HuH-7 (cell line): Measurements from ENCODE around the gene MGAT5B.
A peak's percentile ranks its signal among the peaks of the same experiment; 100 is the strongest.

Experiments used
- DNase-seq: peaks from one replicate; pipeline ENCODE4 v3.0.0; 2011; ENCODE audit warnings: low spot score

The MGAT5B gene

DNA sequence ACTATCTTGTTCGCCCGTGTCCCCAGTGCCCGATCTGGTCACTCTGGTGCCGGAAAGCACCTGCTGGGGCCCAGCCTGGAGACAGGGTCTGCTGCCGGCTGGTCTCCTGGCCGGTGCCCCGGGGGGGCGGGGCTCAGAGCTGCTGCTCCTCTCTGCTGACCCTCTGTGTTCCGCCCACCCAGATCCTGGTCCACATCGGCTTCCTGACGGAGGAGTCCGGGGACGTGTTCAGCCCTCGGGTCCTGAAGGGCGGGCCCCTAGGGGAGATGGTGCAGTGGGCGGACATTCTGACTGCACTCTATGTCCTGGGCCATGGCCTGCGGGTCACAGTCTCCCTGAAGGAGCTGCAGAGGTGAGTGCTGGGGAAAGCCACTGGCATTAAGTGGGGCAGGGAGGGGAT, 37.6 kb downstream of the MGAT5B start:
- DNase-seq, result no peak

DNA sequence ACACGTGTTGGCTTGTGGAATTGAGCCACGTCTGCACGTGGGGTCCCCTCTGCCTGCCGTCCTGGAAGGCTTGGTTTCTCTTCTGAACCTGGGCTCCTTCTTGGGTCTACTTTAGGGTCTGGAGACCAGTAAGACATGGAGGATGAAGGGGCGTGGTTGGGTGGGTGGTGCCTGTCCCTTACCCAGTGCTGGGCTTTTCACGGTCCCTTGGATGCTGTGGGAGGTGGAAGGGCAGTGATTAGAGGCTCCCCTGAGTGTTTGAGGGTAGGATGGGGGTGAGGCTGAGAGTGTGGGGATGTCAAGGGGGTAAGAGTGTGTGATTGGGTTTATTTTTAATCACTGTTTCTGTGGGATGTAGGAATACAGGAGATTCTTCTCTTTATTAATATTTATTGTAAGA, 38.3 kb downstream of the MGAT5B start:
- no peak for DNase-seq

DNA sequence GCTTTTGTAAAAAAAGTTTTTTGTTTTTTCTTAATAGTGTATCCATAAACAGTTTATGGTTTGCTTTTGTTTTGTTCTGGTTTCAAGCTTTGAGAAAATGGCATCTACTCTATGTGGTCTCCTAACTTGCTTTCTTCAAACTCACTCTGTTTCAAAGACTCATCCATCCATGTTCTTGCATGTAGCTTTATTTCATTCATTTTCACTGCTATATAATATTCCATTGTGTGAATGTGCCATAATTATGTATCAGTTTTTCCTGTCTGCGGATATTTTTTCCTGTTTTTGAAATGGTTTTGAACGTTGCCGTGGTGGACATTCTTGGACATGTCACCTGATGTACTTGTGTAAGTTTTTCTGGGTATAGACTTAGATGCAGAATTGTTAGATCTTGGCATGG, 39.1 kb downstream of the MGAT5B start:
- DNase-seq, result no peak

GRCh38 chr17:76909971-76910760, 42.0 kb downstream of the MGAT5B start:
- peak; percentile 87 for DNase-seq

- DNase-seq, result no peak
Observed at GRCh38 chr17:76911299-76912017, 43.3 kb downstream of the MGAT5B start.

- DNase-seq, result no peak
Observed at GRCh38 chr17:76912421-76913164, 44.4 kb downstream of the MGAT5B start.

- DNase-seq, result peak; percentile 55
Observed at GRCh38 chr17:76914937-76915336, 46.7 kb downstream of the MGAT5B start.

GRCh38 chr17:76915840-76916510, 47.8 kb downstream of the MGAT5B start:
- no peak for DNase-seq

- DNase-seq, result no peak
Observed at GRCh38 chr17:76917829-76918228, 49.6 kb downstream of the MGAT5B start.

DNA sequence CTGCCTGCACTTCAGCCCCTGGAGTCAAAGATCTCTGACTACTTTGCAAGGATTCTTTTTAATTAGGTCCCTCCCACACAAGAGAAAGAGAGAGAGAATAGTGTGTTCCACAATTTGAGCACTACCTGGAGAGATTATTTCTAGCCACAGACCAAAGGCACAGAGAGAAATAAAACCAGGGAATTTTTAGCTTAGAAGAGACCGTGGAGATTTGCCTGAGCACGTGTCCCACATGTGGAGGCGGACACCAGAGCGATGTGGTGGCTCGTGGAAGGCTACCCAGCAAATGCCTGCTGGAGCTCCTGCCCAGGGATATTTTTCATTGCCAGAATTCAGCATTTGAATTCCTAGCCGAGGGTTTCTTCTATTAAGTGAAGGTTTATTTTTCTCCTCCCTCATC, 50.6 kb downstream of the MGAT5B start:
- no peak for DNase-seq

DNA sequence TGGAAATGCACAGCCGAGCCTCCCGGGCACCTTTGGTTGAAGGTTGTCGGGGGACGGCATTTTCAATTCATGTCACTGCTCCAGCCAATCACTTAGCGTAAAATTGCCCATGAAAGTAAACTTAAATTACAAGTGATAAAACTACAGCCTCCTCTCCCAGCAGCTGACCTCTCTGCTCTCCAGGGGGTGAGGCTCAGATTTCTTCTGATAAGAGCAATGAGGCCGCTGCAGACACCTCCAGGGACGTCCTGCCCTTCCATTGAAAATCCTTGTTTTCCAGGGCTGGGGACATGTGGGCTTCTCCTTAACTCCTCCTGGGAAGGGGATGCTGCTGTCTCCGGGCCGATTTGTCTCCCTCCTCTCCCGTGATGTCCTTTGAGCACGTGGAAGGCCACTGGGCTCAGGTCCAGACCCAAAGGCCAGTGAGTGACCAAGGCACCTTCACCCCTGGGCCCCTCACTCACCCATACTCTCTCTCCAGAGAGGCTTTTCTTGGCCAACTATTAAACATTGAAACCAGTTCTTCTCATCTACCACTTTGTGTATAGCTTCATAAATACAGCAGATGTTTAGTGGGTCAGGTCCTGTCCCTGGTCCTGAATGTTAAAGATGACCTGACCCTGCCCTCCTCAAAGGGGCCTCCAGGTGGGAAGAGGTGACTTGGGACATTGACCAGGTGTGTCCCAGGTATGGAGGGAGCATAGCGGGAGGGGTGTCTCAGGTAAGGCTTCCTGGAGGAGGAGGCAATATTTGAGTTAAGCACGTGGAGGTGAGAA, 52.3 kb downstream of the MGAT5B start:
- DNase-seq, result no peak

GRCh38 chr17:76921340-76922036, 53.3 kb downstream of the MGAT5B start:
- DNase-seq, result no peak

DNA sequence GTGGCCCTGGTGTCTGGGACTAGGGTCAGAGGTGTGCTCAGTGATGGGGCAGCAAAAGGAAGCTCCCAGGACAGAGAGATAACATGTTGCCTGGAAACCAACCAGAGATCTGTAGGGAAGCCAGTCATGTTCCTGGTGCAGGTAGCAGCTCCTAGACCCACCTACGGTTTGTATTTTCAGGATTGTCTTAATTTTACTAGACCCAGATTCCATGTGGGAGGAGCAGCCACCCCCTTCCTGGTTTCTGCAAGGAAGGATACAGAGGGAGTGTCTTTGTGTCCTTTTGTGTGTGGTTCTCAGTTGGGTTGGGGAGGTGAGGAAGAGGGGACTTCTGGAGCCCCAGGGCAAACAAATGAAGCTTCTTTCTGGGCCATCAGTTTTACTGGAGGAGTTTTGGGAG, 53.9 kb downstream of the MGAT5B start:
- DNase-seq, result no peak

DNA sequence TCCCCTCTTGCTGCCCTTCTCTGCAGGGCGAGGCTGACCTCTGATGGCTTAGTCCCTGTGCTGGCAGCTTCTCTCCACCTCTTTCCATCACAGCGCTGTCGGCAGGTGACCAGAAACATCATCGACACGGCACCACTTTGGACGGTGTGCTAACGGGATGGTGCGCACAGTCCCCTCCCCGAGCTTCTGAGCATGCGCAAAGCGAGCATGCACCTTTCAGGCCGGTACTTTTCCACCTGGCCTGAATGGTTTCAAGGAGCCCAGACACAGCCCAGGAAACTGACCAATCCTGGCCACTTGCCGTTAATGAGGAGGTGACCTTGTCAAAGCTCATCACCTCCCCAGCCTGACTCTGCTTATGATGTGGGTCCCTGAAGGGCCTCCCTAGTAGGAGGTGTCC, 54.8 kb downstream of the MGAT5B start:
- no peak for DNase-seq

DNA sequence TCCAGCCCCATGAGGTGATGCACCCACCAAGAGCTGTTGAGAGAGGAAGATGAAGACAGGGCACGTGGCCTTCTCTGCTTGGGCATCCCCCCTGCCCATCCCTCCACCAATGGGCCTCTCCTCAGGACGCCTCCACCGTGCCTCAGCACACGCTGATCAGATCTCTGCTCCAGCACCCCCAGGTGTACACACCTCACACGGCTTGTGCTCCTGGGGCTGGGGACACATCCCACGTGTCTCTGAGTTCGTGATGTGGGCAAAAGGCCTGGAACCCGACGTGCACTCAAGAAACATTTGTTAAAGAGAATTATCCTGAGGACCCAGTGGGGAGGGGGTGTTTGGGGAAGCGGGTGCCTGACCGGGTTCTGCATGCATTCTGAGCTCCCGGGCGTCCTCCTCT, 55.3 kb downstream of the MGAT5B start:
- no peak for DNase-seq

- DNase-seq, result no peak
Observed at GRCh38 chr17:76924345-76925342, 56.4 kb downstream of the MGAT5B start.

DNA sequence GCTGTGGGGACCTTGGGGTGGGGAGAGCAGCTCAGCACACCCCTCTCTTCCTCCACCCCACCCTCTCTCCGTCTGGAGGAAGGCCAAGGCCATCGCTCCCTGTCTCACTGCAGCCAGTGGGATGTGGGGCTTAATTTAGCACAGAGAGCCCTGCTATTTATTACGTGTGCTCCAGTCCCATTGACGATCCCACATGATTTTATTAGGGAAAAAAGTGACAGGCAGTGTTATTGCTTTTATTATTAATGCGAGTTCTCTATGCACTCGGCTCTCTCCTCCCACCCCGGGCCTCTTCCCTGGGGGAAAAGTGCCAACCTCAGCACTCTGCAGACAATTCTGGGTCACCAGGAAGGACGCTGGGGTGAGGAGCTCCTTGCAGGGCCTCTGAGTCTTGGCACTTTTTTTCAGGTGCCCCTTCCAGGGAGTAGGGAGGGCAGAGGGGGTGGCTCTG, 57.3 kb downstream of the MGAT5B start:
- DNase-seq, result no peak

GRCh38 chr17:76926237-76926866, 58.1 kb downstream of the MGAT5B start:
- no peak for DNase-seq

- no peak for DNase-seq
Observed at GRCh38 chr17:76927577-76927976, 59.4 kb downstream of the MGAT5B start.
